HG03175 (cell line): ENCODE measurements around the gene LRP10.
"Not testable (repeated sequence)": the region's sequence is repeated elsewhere in the genome, so short reads cannot be mapped to it uniquely, and the experiment has no call there.

Source experiments
- ATAC-seq: cut with Tn5 transposase; IDR thresholded peaks from one replicate; pipeline ENCODE4 v1.9.1; 2021; ENCODE audit warnings: mild to moderate bottlenecking, moderate library complexity; ENCODE audit not compliant: unreplicated experiment

The LRP10 gene

GRCh38 chr14:22843123-22843925, 28.2 kb upstream of the LRP10 start:
- no peak for ATAC-seq

GRCh38 chr14:22844221-22845102, 27.1 kb upstream of the LRP10 start:
- no peak for ATAC-seq

- no peak for ATAC-seq
Observed at GRCh38 chr14:22845103-22845394, 26.5 kb upstream of the LRP10 start.

GRCh38 chr14:22845821-22846625, 25.5 kb upstream of the LRP10 start:
- ATAC-seq = no peak

- no peak for ATAC-seq
Observed at GRCh38 chr14:22846811-22847307, 24.7 kb upstream of the LRP10 start.

GRCh38 chr14:22847661-22848341, 23.7 kb upstream of the LRP10 start:
- ATAC-seq = no peak

- ATAC-seq = no peak
Observed at GRCh38 chr14:22848351-22849164, 23.0 kb upstream of the LRP10 start.

- ATAC-seq = no peak
Observed at GRCh38 chr14:22849212-22849819, 22.2 kb upstream of the LRP10 start.

GRCh38 chr14:22850944-22851764, 20.4 kb upstream of the LRP10 start:
- no peak for ATAC-seq

GRCh38 chr14:22852178-22852577, 19.4 kb upstream of the LRP10 start:
- not testable (repeated sequence) for ATAC-seq

- ATAC-seq = no peak
Observed at GRCh38 chr14:22852599-22852939, 19.0 kb upstream of the LRP10 start.

- ATAC-seq = peak; percentile 71
Observed at GRCh38 chr14:22852940-22853767, 18.4 kb upstream of the LRP10 start.

- not testable (repeated sequence) for ATAC-seq
Observed at GRCh38 chr14:22854296-22854695, 17.2 kb upstream of the LRP10 start.

- no peak for ATAC-seq
Observed at GRCh38 chr14:22854963-22855724, 16.4 kb upstream of the LRP10 start.

- no peak for ATAC-seq
Observed at GRCh38 chr14:22856428-22856827, 15.1 kb upstream of the LRP10 start.

GRCh38 chr14:22860377-22860776, 11.2 kb upstream of the LRP10 start:
- not testable (repeated sequence) for ATAC-seq

- ATAC-seq = no peak
Observed at GRCh38 chr14:22861651-22862050, 9.9 kb upstream of the LRP10 start.
